HG03575 (cell line): ENCODE results near the gene GAS7.

Experiments
- ATAC-seq: cut with Tn5 transposase; IDR thresholded peaks from one replicate; pipeline ENCODE4 v1.9.1; 2021; ENCODE audit not compliant: unreplicated experiment, insufficient number of reproducible peaks, low FRiP score; ENCODE audit errors: extremely low read depth

GAS7 gene

GRCh38 chr17:10198509-10199249 is at the start of gene GAS7:
TSS of gene GAS7 (minus strand) at chr17:10198606.
- ATAC-seq = no peak

DNA sequence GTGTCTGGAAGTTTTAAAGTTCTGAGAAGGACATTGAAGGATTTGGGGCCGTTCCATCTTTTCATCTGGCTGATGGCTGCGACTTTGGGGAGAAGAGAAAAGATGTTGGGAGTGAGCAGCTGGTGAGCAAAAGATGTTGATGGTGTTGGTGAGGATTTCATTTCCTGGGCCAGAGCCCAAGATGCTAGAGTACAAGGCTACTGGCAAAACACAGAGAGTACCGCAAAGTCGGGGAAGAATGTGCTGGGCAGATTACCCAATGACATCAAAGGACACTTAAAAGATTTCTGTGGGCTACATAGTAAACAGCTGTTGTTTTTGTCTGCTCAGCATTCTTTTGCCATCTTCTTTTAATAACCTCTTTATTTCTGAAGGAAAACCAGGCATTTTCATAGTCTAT is 49.4 kb upstream of the GAS7 start:
- no peak for ATAC-seq

DNA sequence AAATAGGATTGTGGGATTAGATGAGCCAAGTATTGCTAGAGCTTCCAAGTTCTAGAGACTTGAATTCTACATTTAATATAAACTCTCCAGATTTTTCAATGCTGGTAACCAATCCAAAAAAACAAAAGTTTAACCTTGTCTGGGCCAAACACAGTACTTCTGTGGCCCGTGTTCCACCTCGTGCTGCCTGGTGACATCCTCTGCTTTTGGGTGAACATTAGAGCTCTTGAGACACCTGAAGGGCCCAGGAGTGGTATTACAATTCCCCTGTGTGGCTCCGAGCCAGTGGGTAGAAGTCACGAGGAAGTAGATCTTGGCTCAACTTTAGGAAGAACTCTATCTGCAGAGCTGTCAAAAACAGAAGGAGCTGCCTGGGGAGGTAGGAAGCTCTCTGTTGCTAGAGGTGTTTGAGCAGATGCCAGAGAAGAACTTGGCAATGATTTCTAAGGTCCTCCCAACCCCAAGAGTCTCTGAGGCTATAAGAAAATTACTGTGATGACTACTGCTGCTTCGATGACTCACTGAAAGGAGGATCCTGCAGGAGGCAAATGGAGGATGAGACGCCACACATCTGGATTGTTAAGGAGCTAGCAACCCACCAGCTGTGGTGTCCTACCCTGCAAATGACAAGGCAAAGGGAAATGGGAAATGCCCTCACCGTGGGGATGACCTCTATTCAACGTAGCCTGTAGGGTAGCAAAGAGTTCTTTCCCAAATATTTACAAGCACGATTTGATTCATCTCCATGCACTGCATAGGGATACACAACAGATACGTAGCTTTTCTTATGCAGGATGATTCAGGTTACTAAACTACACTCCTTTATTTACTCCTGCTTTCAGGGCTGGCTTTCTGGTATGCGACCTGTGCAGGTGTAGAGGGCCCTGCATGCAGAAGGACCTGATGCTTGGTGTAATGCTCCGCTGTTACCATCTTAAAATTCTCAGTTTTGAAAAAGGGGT is 45.8 kb upstream of the GAS7 start:
- no peak for ATAC-seq

DNA sequence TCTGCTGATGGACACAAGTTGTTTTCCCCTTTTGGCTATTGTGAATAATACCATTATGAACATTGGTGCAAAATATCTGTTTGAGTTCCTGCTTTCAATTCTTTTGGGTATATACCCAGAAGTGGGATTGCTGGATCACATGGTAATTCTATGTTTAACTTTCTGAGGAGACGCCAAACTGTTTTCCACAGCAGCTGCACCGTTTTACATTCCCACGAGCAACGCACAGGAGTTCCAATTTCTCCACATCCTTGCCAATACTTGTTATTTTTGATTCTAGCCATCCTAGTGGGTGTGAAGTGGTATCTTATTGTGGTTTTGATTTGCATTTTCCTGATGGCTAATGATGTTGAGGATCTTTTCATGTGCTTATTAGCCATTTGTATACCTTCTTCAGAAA is 43.4 kb upstream of the GAS7 start:
- no peak for ATAC-seq

DNA sequence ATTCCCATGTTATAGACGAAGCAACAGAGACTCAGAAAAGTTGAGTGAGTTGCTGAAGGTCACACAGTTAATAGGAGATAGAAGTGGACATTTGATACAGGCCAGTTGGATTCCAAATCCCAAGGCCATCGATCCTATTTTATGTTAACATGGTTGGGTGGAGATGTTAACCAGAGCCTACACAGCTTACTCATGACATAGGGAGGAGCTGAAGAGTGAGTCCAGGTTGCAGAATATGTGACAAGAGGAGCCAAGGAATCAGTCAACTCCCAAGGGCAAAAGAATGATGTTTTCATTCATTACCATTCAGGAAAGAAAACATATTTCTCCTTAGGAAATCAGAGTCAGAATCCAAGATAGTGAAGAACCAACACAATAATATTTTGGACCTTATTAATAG is 40.3 kb upstream of the GAS7 start:
- no peak for ATAC-seq

DNA sequence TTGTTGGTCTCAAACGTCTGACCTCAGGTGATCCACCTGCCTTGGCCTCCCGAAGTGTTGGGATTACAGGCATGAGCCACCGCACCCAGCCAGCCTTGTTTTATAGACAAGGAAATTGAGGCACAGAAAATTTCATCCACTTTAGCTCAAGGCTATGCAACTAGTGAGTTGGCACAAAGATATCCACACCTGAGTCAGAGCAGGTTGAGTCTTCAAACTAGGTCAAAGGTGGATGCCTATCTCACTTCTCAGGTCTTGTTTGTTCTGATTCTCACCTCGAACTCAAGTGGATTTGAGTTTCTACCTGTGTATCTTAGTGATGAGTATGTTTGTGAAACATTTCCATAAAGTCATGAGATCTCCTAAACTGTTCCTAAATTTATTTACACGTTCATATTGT is 35.6 kb upstream of the GAS7 start:
- ATAC-seq = no peak

DNA sequence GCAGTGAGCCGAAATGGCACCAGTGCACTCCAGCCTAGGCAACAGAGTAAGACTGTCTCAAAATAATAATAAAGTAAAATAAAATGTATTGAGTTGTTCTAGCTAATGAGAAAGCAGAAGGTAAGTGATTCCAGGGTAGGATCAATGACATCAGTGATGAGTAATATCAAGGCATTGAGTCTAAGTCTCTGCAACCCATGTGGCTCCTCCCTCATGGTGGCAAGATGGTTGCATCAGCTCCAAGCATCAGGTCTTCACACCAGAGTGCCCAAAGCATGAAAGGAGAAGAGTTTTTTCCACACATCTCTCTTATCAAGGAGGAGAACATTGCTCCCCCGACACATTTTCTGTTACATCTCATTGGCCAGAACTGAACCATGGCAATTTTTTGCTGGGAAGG is 34.8 kb upstream of the GAS7 start:
- no peak for ATAC-seq

DNA sequence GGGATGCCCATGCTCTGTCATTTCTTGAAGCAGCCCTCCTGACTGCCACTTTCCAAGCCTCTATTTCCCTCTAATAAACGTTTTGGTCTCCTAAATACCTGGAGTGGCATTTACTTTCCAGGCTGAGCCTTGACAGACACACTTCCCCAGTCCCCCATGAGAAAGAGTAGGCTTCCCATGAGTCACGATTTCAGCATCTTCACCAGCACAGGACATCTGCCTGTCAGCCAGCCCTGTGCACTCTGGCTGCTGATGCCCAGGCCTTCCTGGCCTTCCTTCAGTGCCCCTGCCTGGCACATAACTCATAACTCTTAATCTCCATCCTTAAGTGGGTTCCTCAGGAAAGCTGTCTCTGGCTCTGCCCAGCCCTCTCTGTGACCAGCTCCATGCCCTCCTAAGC is 30.8 kb upstream of the GAS7 start:
- no peak for ATAC-seq

DNA sequence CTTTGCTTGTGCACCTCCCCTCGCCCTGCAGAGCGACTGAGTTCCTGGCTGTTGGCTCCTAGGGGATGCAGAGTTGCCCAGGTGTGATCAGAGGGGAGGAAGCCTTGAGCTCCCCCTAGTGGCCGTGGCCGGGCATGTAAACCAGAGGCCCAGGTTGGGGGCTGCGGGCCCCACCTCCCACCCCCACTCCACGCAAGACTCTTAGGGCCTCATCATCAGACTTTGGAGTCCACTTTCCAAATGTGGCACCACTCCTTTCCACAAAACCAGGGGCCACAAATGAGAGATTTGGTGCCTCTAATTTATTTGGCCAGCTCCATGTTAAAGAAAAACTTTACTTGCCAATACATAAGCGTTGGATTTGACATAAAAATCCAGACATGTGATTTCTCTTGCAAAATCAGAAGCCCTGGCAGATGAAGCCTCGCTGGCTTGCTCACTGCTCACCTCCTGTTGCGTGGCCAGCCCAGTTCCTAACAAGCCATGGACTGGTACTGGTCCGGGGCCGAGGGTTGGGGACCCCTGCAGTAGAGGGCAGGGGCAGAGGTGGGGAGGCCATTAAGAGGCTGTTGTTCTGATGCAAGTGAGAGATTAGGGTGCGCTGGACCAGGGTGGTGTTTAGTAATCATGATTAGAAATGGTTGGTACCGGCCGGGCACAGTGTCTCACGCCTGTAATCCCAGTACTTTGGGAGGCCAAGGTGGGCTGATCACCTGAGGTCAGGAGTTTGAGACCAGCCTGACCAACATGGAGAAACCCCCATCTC is 28.7 kb upstream of the GAS7 start:
- no peak for ATAC-seq

DNA sequence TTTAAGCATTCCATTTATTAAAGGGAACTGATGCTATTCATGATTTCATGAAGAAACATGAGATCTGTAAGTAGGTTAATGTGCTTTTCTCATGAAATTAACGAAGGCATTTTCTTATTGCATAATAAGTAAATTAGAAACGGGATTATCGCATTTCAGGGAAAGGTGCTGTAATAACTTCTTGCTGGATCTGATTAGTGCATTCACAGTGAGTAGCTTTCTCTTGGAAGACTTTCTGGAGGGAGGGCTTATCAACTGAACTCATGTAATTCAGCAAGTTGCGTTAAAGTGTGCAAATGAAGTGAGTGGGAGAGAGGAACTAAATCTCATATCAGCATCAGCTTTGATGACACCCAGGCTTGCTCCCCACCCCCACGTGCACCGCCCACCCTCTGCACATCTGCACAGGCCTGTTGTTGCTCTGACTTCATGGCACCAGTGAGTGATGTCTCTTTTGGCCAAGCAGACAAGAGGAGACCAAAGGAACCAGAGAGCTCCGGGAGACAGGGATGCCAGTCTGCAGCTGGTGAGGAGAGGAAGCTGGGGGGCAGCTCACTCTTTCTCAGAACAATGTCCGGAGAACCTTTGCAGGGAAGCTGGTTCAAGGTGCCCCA is 26.3 kb upstream of the GAS7 start:
- ATAC-seq = no peak

GRCh38 chr17:10219193-10219592 is 20.8 kb upstream of the GAS7 start:
- no peak for ATAC-seq

DNA sequence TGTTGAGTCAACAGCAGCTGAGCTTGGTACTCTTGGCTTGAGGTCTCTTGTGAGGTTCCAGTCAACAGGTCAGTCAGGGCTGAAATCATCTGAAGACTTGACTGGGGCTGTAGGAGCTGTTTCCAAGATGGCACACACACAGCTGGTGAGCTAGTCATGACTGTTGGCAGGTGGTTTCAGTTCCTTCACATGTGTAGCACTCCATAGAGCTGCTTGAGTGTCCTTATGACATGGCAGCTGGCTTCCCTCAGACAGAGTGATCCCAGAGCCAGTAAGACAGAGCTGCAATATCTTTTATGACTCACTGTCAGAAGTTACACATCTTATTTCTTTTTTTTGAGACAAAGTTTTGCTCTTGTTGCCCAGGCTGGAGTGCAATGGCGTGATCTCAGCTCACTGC is 19.5 kb upstream of the GAS7 start:
- no peak for ATAC-seq

- no peak for ATAC-seq
Observed at GRCh38 chr17:10216213-10216938, 18.0 kb upstream of the GAS7 start.

DNA sequence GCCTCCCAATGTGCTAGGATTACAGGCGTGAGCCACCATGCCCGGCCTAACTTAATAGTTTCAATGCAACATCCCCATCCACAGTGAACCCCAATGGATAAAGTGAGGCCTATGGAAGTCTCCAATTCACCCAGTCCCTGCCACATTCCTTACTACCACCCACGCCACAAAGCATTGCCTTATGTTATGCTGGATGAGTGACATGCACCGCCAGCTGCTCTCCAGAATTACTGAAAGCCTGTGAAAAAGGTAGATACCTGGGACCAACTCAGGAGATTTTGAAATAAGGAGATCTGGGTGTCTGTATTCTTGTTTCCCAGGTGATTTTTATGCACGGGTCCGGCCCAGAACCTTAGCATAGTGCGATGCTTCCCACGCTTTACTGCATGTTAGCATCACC is 16.9 kb upstream of the GAS7 start:
- ATAC-seq = no peak

DNA sequence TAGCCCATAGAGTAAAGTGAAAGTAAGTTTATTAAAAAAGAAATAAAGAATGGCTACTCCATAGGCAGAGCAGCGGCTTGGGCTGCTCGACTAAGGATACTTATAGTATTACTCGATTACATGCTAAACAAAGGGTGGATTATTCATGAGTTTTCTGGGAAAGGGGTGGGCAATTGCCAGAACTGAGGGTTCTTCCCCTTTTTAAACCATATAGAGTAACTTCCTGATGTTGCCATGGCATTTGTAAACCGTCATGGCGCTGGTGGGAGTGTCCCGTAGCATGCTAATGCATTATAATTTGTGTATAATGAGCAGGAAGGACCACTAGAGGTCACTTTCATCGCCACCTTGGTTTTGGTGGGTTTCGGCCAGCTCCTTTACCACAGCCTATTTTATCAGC is 13.3 kb upstream of the GAS7 start:
- no peak for ATAC-seq

DNA sequence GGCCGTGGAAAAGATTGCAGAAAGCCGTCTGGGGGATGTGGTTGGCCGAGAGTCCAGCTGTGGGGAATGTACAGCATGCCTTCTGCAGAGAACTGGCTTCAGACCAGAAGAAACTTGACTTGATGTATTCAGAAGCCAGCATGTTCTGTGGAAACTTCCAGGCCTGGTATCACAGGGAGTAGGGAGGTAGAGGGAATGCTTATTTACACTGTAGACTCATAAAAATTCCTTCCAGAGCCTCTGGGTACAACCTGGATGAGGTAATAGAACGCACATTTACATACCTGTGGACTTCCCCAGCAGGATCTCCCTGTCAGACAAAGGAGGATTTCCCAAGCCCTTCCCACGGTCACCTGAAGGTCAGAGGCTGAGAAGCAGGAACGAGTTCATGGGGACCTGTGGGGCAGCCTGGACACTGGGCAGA is 11.8 kb upstream of the GAS7 start:
- ATAC-seq = no peak

DNA sequence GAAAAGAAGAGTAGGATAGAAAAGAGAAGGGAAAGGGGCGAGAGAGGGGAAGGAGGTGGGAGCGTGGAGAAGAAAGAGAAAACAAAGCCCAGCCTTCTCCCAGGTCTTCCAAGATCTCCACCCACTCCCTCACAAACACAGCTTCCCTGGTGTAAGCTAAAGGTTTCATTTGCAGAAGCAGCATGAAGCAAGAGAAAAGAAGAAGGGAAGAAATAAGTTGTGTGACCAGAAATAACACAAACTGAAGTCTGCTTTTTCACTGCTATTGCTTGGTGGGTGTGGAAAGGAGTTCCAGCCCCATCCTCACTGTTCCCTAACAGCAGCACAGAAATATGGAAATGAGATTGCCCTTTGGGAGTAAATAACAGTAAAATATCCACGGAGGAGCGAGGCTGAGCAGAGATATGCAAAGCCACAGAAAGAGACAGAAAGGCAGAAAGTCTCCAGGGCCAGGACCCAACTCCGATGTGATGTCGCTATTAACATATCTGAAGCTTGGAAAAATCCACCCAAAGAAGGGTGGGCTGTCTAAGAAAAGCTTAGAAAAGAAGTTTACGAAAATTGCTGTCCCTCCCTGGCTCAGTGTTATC is 10.3 kb upstream of the GAS7 start:
- no peak for ATAC-seq

DNA sequence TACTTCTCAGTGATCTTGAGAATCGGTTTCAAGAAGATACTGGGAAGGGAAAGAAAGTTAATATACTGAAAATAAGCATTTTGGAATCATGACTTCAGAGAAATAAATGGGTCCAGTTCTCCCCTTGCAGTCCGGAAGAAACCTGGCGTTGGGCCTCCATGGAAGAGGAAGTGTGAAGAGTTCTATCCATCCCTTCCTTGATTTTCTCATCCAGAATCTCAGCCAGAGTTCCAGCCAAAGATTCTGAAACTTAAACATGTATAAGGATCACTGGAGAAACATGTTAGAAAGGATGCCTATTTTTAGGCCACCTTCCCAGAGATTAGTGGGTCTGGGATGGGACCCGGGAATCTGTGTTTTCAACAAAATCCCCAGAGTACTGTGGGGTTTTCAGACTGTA is 8.7 kb upstream of the GAS7 start:
- no peak for ATAC-seq
